ENCODE data around the gene NOP14.

GRCh38 chr4:2937146-2937857 lies 25.9 kb downstream of the NOP14 start:
- TF ChIP-seq CTCF (conservative IDR thresholded peaks at IDR 0.05), result no peak
- no peak for TF ChIP-seq EZH2 (IDR thresholded peaks at IDR 0.05; ENCODE audit: low read depth)
